OCI-LY1 (cell line): Measurements from ENCODE around the gene AIMP1.

Experiments
- H2AFZ ChIP-seq: fragments of 200-600 bp; sonication (generic), shearing (Covaris generic); 2 replicates; pipeline ENCODE4 v1.6.0; 2014; ENCODE audit warnings: antibody characterized with exemption, mild to moderate bottlenecking, low read length
- H3F3A ChIP-seq: fragments of 200-600 bp; sonication (generic), shearing (Covaris generic); 2 replicates; pipeline ENCODE4 v1.6.0; 2014; ENCODE audit warnings: mild to moderate bottlenecking, antibody characterized with exemption, low read length, moderate library complexity; ENCODE audit not compliant: insufficient read depth
- H3K27ac ChIP-seq: fragments of 200-600 bp; sonication (generic); 2 replicates; pipeline ENCODE4 v1.5.1; 2014; ENCODE audit warnings: low read length, mixed run types, mild to moderate bottlenecking, low read depth; ENCODE audit not compliant: poor library complexity, severe bottlenecking
- H3K27me3 ChIP-seq: fragments of 200-600 bp; sonication (generic); 2 replicates; pipeline ENCODE4 v1.6.0; 2014; ENCODE audit warnings: antibody characterized with exemption, mild to moderate bottlenecking, low read length, moderate library complexity; ENCODE audit not compliant: insufficient read depth
- H3K36me3 ChIP-seq: fragments of 200-600 bp; sonication (generic); 2 replicates; pipeline ENCODE4 v1.6.1; 2014; ENCODE audit warnings: mild to moderate bottlenecking, antibody characterized with exemption, low read length, moderate library complexity, mixed read lengths; ENCODE audit not compliant: insufficient read depth
- H3K4me1 ChIP-seq: fragments of 200-600 bp; sonication (generic); 2 replicates; pipeline ENCODE4 v1.5.1; 2014; ENCODE audit warnings: mild to moderate bottlenecking, low read length, moderate library complexity; ENCODE audit not compliant: insufficient read depth, severe bottlenecking
- H3K4me2 ChIP-seq: fragments of 200-600 bp; sonication (generic), shearing (Covaris generic); 2 replicates; pipeline ENCODE4 v1.6.1; 2014; ENCODE audit warnings: low read length
- H3K4me3 ChIP-seq: fragments of 200-600 bp; sonication (generic); 2 replicates; pipeline ENCODE4 v1.5.1; 2014; ENCODE audit warnings: low read length, low read depth, mild to moderate bottlenecking, mixed read lengths; ENCODE audit not compliant: poor library complexity, severe bottlenecking
- H3K79me2 ChIP-seq: fragments of 200-600 bp; shearing (Covaris generic); 2 replicates; pipeline ENCODE4 v1.6.1; 2016; ENCODE audit warnings: mixed run types, low read length, mixed read lengths; ENCODE audit not compliant: insufficient read depth
- H3K9ac ChIP-seq: fragments of 200-600 bp; sonication (generic), shearing (Covaris generic); 2 replicates; pipeline ENCODE4 v1.6.1; 2014; ENCODE audit warnings: mild to moderate bottlenecking, low read length, mixed read lengths
- H3K9me2 ChIP-seq: fragments of 200-600 bp; sonication (generic), shearing (Covaris generic); 2 replicates; pipeline ENCODE4 v1.6.1; 2014; ENCODE audit warnings: low read depth, mild to moderate bottlenecking, low read length, mixed read lengths
- H3K9me3 ChIP-seq: fragments of 200-600 bp; shearing (Covaris generic); 2 replicates; pipeline ENCODE4 v1.6.1; 2014; ENCODE audit warnings: low read length, mixed read lengths
- H4K20me1 ChIP-seq: fragments of 200-600 bp; sonication (generic), shearing (Covaris generic); 2 replicates; pipeline ENCODE4 v1.6.0; 2016; ENCODE audit warnings: mild to moderate bottlenecking, low read length; ENCODE audit not compliant: insufficient read depth
- CTCF ChIP-seq: fragments of 200-600 bp; sonication (generic), shearing (Covaris generic); IDR thresholded peaks from 2 replicates; pipeline ENCODE4 v1.5.1; 2017; ENCODE audit warnings: mild to moderate bottlenecking, antibody characterized with exemption, low read length, moderate library complexity, mixed read lengths
- EZH2 ChIP-seq: fragments of 200-600 bp; sonication (generic), shearing (Covaris generic); IDR thresholded peaks from 2 replicates; pipeline ENCODE4 v1.8.0; 2017; ENCODE audit warnings: borderline replicate concordance, mixed run types, mild to moderate bottlenecking, antibody characterized with exemption, low read length, moderate library complexity, mixed read lengths

AIMP1 gene

GRCh38 chr4:106366026-106366425 is 49.7 kb downstream of the AIMP1 start:
- H3K27ac ChIP-seq, result no peak overlapping the region
- H3F3A ChIP-seq, result no peaks in the 10 kb centered on the region
- H3K4me1 ChIP-seq, result no peaks in the 10 kb centered on the region
- no peaks in the 10 kb centered on the region for H3K79me2 ChIP-seq
- no peak overlapping the region for H2AFZ ChIP-seq
- no peaks in the 10 kb centered on the region for H3K27me3 ChIP-seq
- no peaks in the 10 kb centered on the region for H3K9me2 ChIP-seq
- TF ChIP-seq EZH2, result no peak
- no peak for TF ChIP-seq CTCF
- no peaks in the 10 kb centered on the region for H4K20me1 ChIP-seq
- H3K9ac ChIP-seq, result no peak overlapping the region
- H3K4me3 ChIP-seq, result no peak overlapping the region
- no peaks in the 10 kb centered on the region for H3K36me3 ChIP-seq
- H3K4me2 ChIP-seq, result no peak overlapping the region
- H3K9me3 ChIP-seq, result no peaks in the 10 kb centered on the region

- Histone ChIP-seq H3K9me3 (no peaks in the 10 kb centered on the region), H3K4me3 (no peak overlapping the region), H3K27me3 (no peaks in the 10 kb centered on the region), H2AFZ (no peak overlapping the region), H3K4me2 (no peak overlapping the region), H4K20me1 (no peaks in the 10 kb centered on the region), H3K27ac (no peak overlapping the region), H3K4me1 (no peaks in the 10 kb centered on the region), H3K9me2 (no peaks in the 10 kb centered on the region), H3K36me3 (no peaks in the 10 kb centered on the region), H3K79me2 (no peaks in the 10 kb centered on the region), H3F3A (no peaks in the 10 kb centered on the region), H3K9ac (no peak overlapping the region)
- TF ChIP-seq EZH2 (no peak), CTCF (no peak)
These were observed 50.7 kb downstream of the AIMP1 start for GRCh38 chr4:106367072-106367471.

- H3K4me1 ChIP-seq, result no peaks in the 10 kb centered on the region
These were observed 52.3 kb downstream of the AIMP1 start, which contains the start of gene GIMD1 for GRCh38 chr4:106368678-106369077. TSS of gene GIMD1 (minus strand) at chr4:106368778. CDS start at chr4:106367435, 1,343 bp downstream.

More at GRCh38 chr4:106368678-106369077, 52.3 kb downstream of the AIMP1 start, which contains the start of gene GIMD1:
- Histone ChIP-seq H3K9ac (no peak within 1 kb of the TSS), H3K79me2 (no peaks in the 10 kb centered on the region), H4K20me1 (no peaks in the 10 kb centered on the region), H3K27me3 (no peaks in the 10 kb centered on the region), H3K9me2 (no peaks in the 10 kb centered on the region), H2AFZ (no peak within 1 kb of the TSS), H3K4me3 (no peak within 1 kb of the TSS), H3K4me2 (no peak within 1 kb of the TSS), H3F3A (no peaks in the 10 kb centered on the region), H3K9me3 (no peaks in the 10 kb centered on the region), H3K27ac (no peak within 1 kb of the TSS), H3K36me3 (no peaks in the 10 kb centered on the region)
- TF ChIP-seq EZH2 (no peak), CTCF (no peak)
